GM18868 (cell line): ENCODE measurements around the gene GNAT1.

Experiments used
- ATAC-seq: cut with Tn5 transposase; IDR thresholded peaks from one replicate; pipeline ENCODE4 v1.9.1; 2021; ENCODE audit warnings: mild to moderate bottlenecking, moderate library complexity; ENCODE audit not compliant: unreplicated experiment

The GNAT1 gene

DNA sequence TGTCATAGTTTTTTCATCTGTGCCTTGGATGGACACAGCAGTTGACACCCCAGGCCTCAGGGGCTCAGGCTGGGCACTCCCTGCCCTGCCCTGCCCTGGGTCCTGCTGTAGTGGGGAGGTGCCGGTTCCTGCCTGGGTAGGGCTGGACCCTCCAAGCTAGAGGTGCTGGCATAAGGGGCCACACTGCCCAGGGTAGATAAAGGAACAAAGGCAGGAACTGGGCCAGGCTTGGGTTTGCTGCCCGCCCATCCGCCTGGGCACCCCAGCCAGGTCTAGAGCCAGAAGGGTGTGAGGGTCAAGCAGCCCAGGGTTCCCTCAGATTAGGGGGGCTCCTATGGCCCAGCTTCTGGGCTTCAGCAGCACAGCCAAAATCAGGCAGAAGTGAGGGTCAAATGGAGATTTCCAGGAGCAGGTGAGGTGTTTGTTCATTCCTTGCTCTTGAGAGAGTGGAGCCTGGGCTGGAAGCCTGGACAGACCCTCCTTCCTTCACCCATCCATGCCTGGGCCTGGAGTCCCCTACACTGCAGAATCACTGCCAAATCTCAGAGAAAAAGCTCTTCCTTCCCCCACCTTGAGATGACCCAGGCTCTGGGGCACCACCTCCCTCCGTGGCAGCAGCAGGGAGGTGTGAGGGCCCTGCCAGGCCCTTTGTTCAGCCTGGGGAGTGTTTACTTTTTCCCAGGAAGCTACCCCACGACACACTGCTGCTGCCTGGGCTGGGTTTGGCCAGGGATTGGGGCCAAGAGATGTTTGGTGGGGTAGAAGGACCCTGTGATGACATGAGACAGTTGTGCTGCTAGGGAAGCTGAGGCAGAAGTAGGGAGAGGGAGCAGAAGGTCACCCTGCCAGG is 29.2 kb upstream of the GNAT1 start:
- ATAC-seq: no peak

- no peak for ATAC-seq
Measured at GRCh38 chr3:50163572-50164455, 27.6 kb upstream of the GNAT1 start.

DNA sequence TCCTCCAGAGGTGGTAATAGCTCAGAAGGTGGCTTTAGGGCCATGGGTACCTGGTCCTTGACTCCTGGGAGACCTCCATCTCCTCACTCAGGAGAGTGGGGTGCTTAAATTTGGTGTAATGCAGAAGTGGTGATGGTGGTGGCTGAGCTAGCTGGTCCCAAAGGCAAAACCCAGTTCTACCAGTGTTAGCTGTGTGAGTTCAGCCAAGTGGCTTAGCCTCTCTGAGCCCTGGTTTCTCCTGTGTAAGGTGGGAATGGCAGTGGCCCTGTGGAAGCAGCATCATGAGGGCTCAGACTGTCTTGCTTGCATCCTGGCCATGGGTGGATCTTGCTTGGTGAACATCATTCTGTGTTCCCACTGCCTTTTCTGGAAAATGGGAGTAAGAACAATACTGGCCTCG is 26.9 kb upstream of the GNAT1 start:
- no peak for ATAC-seq

- ATAC-seq: no peak
Measured at GRCh38 chr3:50164984-50165909, 26.2 kb upstream of the GNAT1 start.

- no peak for ATAC-seq
Measured at GRCh38 chr3:50165910-50166538, 25.4 kb upstream of the GNAT1 start.

- ATAC-seq: no peak
Measured at GRCh38 chr3:50166620-50167019, 24.8 kb upstream of the GNAT1 start.

- no peak for ATAC-seq
Measured at GRCh38 chr3:50167069-50167840, 24.2 kb upstream of the GNAT1 start.

GRCh38 chr3:50167841-50168209 is 23.6 kb upstream of the GNAT1 start:
- ATAC-seq: no peak

- no peak for ATAC-seq
Measured at GRCh38 chr3:50168388-50168787, 23.0 kb upstream of the GNAT1 start.

- no peak for ATAC-seq
Measured at GRCh38 chr3:50168791-50169190, 22.6 kb upstream of the GNAT1 start.

- no peak for ATAC-seq
Measured at GRCh38 chr3:50169232-50169832, 22.1 kb upstream of the GNAT1 start.

DNA sequence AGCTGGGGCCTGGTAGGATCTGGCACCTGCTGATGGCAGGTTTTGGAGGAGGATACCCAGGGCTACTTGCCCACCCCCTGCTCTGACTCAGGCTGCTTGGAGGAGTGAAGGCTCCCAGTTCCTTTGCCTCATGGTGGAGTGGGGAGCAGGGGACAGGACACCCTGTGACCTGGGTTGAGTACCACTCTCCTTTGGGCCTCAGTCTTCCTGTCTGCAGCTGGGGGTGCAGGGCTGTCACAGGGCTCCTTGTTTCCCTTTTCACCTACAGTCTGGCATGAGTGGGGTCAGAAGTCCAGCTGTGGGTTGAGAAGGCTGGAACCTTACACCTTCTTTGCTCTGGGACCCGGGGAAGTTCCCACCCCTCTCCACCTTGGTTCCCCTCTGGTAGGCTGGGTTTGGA is 21.6 kb upstream of the GNAT1 start:
- no peak for ATAC-seq

DNA sequence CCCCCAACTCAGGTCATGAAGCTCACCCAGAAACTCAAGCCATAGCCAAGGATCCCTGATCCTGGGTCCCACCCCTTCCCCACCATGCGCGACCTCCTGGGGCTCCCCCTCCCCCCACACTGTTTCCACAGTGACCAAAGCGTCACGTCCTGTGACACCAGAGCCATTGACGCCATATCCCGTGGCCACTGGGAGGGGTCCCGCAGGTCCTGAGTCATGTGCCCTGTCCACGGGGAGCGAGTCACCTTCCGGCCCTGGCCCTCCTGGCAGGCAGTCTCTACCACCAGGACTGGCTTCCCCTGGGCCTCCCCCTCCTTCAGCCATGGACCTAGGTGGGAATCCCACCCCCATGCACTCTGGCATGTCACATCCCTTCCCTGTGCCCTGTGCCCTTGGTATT is 20.7 kb upstream of the GNAT1 start:
- no peak for ATAC-seq

GRCh38 chr3:50171540-50172301 is 19.7 kb upstream of the GNAT1 start:
- no peak for ATAC-seq

- no peak for ATAC-seq
Measured at GRCh38 chr3:50172626-50173220, 18.7 kb upstream of the GNAT1 start.

- no peak for ATAC-seq
Measured at GRCh38 chr3:50173685-50174516, 17.5 kb upstream of the GNAT1 start.

GRCh38 chr3:50174517-50174895 is 16.9 kb upstream of the GNAT1 start:
- ATAC-seq: no peak
